ENCODE results near the gene TMEM63A. TPM values are rescaled to one million over a fixed set of nuclear protein-coding genes. Genes with fewer than 3 reads are reported as not detected.

TMEM63A gene
- total RNA-seq, 1 experiment from 2014 or later = 7.4 TPM

GRCh38 chr1:225914391-225914790, 32.2 kb upstream of the TMEM63A start:
- in situ Hi-C loops (cut with HindIII; ENCODE audit: low pct_unique_long_range_greater_than_20kb, low sequenced_read_pairs) = no loop called here

GRCh38 chr1:225911191-225912130, 29.3 kb upstream of the TMEM63A start:
- no peak for DNase-seq (ENCODE audit: low read depth, low spot score)
- in situ Hi-C loops (cut with HindIII; ENCODE audit: low pct_unique_long_range_greater_than_20kb, low sequenced_read_pairs) = no loop called here

More at GRCh38 chr1:225914391-225914790, 32.2 kb upstream of the TMEM63A start:
- no peak for DNase-seq (ENCODE audit: low read depth, low spot score)

DNA sequence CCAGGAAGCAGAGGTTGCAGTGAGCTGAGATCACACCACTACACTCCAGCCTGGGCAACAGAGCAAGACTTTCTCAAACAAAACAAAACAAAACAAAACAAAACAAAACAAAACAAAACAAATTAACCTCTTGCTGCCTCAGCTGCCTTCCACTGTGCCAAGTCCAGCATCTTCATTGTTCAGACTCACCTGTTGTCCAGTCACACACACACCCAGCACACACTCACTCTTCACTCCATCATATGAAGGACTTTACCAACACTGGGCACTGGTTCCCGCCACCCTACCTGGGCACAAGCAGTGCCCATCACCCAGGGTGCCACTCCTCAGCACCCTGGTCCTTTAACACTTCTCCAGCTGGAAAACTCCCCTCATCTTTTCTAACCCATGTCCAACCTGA, 27.3 kb upstream of the TMEM63A start:
- in situ Hi-C loops (cut with HindIII; ENCODE audit: low pct_unique_long_range_greater_than_20kb, low sequenced_read_pairs) = no loop called here
- DNase-seq (ENCODE audit: low read depth, low spot score) = no peak

- in situ Hi-C loops (cut with HindIII; ENCODE audit: low pct_unique_long_range_greater_than_20kb, low sequenced_read_pairs) = no loop called here
- no peak for DNase-seq (ENCODE audit: low read depth, low spot score)
Observed at GRCh38 chr1:225908773-225909172, 26.6 kb upstream of the TMEM63A start.

DNA sequence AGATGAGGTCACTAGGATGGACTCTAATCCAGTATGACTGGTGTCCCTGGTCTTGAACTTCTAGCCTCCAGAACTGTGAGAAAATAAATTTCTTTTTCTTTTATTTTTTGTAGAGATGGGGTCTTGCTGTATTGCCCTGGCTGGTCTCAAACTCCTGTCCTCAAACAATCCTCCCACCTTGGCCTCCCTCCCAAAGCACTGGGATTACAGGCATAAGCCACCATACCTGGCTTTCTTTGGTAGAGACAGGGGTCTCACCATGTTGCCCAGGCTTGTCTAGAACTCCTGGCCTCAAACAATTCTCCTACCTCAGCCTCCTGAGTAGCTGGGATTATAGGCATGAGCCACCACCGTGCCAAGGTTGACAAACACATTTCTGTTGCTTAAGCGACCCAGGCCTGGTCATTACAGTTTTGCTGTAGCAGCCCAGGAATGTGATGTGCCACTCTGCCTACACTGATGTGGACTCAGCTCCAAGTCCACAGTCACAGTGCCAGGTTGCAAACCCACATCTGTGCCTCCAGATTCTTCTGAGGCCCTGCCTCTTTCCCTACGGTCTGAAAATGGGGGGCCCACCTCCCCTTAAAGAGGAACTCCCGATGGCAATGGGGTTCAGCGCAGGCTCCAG, 25.9 kb upstream of the TMEM63A start:
- in situ Hi-C loops (cut with HindIII; ENCODE audit: low pct_unique_long_range_greater_than_20kb, low sequenced_read_pairs) = no loop called here
- DNase-seq (ENCODE audit: low read depth, low spot score) = no peak

GRCh38 chr1:225907341-225907740, 25.2 kb upstream of the TMEM63A start:
- no peak for DNase-seq (ENCODE audit: low read depth, low spot score)
- in situ Hi-C loops (cut with HindIII; ENCODE audit: low pct_unique_long_range_greater_than_20kb, low sequenced_read_pairs) = no loop called here

GRCh38 chr1:225906467-225906866, 24.3 kb upstream of the TMEM63A start:
- in situ Hi-C loops (cut with HindIII; ENCODE audit: low pct_unique_long_range_greater_than_20kb, low sequenced_read_pairs) = no loop called here

GRCh38 chr1:225903623-225904022, 21.4 kb upstream of the TMEM63A start:
- in situ Hi-C loops (cut with HindIII; ENCODE audit: low pct_unique_long_range_greater_than_20kb, low sequenced_read_pairs) = no loop called here
- no peak for DNase-seq (ENCODE audit: low read depth, low spot score)

More at GRCh38 chr1:225906467-225906866, 24.3 kb upstream of the TMEM63A start:
- DNase-seq (ENCODE audit: low read depth, low spot score) = no peak

DNA sequence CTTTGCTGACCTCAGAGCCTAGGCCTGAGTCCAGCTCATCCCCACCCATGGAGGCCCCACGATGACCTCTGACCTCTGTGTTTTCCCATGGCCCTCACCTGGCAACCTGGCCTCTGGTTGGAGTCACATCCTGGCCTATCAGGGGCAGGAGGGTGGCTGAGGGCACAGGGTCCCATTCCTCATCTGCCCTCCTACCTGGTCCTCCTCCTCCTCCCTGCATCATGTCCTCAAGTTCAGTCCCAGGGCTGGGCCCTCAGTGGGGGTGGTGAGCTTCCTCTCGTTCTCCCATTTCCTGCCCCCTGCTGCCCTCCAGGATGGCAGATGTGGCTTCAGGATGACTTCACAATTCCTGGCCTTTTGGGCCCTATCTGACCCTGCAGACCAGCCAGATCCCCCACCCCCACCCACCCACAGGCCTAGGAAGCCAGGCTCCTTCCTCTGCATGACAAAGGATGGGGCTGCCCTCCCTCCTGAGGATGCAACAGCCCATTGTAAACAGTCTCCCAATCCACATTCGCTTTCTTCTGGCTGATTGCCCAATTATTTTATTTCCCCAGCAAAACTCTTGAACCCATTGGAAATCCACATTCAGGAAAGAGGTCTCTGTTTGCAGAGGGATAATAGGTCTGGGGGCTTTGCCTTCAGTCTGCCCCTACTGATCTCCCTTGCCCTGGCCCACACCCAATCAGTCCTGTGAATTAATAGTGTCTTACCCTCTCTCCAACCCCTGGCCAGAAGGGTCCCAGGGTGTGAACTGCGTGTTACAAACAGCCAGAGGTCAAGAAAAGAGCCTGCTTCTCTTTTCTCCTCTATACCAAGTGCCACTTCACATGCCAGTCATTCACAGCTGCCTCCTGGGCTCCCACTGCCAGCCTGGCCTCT, 17.1 kb upstream of the TMEM63A start:
- no peak for DNase-seq (ENCODE audit: low read depth, low spot score)
- in situ Hi-C loops (cut with HindIII; ENCODE audit: low pct_unique_long_range_greater_than_20kb, low sequenced_read_pairs) = no loop called here

GRCh38 chr1:225897595-225898514, 15.7 kb upstream of the TMEM63A start:
- in situ Hi-C loops (cut with HindIII; ENCODE audit: low pct_unique_long_range_greater_than_20kb, low sequenced_read_pairs) = no loop called here
- no peak for DNase-seq (ENCODE audit: low read depth, low spot score)

DNA sequence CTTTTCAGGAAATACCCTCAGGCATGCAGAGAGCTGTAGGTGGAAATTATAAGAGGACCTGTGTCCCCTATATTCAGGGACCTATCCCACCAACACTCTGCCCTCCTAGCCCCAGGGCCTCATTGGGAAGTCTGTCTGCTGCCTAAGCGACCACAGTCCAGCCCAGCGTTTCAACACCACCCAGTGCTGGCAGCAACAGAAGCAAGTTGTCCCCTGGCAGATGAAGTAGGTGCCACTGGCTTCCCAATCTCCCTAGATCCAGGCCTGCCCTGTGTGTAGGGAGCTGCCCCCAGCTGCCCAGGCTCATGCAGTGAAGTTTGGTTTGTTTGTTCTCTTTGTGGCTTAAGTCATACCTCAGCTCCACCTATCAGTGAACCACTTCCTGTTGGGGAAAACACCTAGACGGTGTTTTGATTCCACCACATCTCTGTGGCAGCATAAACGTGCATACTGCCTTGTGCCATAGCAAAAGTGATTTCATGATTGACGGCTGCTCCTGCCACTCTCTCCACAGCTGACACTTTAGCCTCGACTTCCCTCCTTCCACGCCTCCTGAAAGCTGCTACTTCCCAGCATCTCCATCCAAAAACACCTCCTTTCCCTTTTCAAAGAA, 14.9 kb upstream of the TMEM63A start:
- in situ Hi-C loops (cut with HindIII; ENCODE audit: low pct_unique_long_range_greater_than_20kb, low sequenced_read_pairs) = no loop called here

GRCh38 chr1:225896494-225896893, 14.3 kb upstream of the TMEM63A start:
- DNase-seq (ENCODE audit: low read depth, low spot score) = no peak
- in situ Hi-C loops (cut with HindIII; ENCODE audit: low pct_unique_long_range_greater_than_20kb, low sequenced_read_pairs) = no loop called here

More for the DNA sequence above, 14.9 kb upstream of the TMEM63A start:
- no peak for DNase-seq (ENCODE audit: low read depth, low spot score)

DNA sequence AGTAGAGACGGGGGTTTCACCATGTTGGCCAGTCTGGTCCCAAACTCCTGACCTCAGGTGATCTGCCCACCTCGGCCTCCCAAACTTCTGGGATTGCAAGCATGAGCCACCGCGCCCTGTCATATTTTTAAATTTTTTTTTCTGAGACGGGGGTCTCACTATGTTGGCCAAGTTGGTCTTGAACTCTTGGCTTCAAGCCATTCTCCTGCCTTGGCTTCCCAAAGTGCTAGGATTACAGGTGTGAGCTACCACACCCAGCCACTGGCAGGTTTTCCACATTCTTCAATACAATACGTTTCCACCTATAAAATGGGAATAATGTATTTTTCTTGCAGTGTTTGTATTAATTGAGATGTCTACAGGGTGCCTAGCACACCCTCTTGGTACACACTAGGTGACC, 10.1 kb upstream of the TMEM63A start:
- DNase-seq (ENCODE audit: low read depth, low spot score) = no peak
- in situ Hi-C loops (cut with HindIII; ENCODE audit: low pct_unique_long_range_greater_than_20kb, low sequenced_read_pairs) = no loop called here

DNA sequence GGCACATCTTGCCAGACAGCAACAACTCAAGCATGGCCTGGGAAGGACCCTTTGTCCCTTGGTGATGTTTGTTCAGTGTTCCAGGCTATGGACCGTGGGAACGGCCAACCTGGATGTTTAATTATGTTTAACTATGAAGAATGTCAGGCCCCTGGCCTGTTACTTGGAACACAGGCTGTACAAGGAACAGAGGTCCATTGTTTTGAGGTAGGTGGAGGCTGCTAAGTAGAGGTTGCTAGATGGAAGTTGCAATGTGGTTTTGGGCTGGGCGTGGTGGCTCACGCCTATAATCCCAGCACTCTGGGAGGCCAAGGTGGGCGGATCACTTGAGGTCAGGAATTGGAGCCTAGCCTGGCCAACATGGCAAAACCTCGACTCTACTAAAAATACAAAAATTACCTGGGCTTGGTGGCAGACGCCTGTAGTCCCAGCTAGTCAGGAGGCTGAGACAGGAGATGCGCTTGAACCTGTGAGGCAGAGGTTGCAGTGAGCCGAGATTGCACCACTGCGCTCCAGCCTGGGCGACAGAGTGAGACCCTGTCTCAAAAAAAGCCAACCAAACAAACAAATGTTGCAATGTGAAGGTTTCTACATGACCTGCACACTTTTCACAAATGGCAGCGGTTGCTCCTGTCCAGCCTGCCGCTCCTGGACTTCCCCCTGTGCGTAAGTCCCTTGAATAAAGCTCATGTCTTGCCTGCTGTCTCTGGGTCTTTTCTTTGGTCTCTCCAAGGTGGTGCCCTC, 9.2 kb upstream of the TMEM63A start:
- no peak for DNase-seq (ENCODE audit: low read depth, low spot score)
- in situ Hi-C loops (cut with HindIII; ENCODE audit: low pct_unique_long_range_greater_than_20kb, low sequenced_read_pairs) = no loop called here

DNA sequence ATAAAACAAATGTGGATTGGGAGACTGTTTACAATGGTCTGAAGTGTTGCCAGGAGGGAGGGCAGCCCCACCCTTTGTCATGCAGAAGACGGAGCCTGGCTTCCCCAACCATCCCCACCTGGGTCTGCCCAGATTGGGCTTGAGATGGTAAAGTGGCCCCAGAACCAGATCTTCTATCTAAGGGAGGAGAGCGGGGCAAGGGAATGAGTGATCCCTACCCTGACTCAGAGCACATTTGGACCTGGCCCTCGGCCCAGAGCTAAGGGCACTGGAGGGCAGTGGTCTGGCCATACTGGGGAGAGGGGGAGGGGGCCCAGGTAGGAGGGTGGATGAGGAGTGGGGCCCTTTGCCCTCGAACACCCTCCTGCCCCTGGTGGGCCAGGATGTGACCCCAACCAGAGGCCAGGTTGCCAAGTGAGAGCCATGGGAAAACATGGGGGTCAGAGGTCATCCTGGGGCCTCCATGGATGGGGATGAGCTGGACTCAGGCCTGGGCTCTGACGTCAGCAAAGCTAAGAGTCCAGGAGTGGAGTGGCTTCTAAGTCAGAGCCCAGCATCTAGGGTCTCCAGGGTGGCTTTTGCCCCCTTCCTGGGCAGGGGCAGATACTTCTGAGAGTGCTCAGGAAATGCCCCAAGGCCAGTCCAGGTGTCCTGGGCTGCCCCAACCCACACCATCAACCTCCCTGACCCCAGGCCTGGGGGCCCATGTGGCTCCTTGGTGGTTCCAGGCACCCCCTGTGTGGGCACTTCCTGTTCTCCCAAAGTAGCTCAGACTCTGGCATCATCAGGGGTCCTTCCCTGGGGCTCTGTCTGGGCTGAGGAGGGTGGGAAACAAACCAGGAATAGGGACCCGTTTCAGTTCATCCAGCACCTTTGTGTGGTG, 8.4 kb upstream of the TMEM63A start:
- in situ Hi-C loops (cut with HindIII; ENCODE audit: low pct_unique_long_range_greater_than_20kb, low sequenced_read_pairs) = no loop called here
- DNase-seq (ENCODE audit: low read depth, low spot score) = no peak

All from SK-MEL-5 (cell line).